ENCODE data around the gene HIVEP3. TPM values are rescaled to one million over a fixed set of nuclear protein-coding genes. Genes with fewer than 3 reads are reported as not detected.

HIVEP3 gene
- total and polyA plus RNA-seq, 2 donors (not counting 1 experiment from before 2014, with no cell fraction given): 2.0 to 5.1 TPM

DNA sequence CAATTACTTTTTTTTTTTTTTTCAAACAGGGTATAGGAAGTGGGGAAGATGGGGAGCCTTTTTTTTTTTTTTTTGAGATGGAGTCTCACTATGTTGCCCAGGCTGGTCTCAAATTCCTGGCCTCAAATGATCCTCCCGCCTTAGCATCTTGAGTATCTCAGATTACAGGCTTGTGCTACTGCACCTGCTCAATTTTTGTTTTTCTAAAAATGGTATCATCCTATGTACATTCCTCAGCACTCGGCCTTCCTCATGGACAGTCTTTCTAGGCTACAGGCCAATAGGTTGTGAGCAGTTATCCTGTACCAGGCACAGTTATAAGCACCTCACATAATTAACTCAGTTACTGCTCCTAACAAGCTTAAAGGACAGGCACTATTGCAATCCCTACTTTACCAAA lies 302.2 kb downstream of the HIVEP3 start:
- ATAC-seq (ENCODE audit: low read depth) (no peak), DNase-seq (no peak)
- TF ChIP-seq, protein P1, sequence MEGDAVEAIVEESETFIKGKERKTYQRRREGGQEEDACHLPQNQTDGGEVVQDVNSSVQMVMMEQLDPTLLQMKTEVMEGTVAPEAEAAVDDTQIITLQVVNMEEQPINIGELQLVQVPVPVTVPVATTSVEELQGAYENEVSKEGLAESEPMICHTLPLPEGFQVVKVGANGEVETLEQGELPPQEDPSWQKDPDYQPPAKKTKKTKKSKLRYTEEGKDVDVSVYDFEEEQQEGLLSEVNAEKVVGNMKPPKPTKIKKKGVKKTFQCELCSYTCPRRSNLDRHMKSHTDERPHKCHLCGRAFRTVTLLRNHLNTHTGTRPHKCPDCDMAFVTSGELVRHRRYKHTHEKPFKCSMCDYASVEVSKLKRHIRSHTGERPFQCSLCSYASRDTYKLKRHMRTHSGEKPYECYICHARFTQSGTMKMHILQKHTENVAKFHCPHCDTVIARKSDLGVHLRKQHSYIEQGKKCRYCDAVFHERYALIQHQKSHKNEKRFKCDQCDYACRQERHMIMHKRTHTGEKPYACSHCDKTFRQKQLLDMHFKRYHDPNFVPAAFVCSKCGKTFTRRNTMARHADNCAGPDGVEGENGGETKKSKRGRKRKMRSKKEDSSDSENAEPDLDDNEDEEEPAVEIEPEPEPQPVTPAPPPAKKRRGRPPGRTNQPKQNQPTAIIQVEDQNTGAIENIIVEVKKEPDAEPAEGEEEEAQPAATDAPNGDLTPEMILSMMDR (IDR thresholded peaks at IDR 0.05): no peak
- TF ChIP-seq EZH2 (IDR thresholded peaks at IDR 0.05; ENCODE audit: borderline replicate concordance, insufficient read depth, low read depth, low read length, poor library complexity, severe bottlenecking): no peak
- peaks cover 27% of the 10 kb centered on the region for H3K4me1 Mint-ChIP-seq
- ChIA-PET POLR2A (no interaction called here), CTCF (no interaction called here)
- Histone ChIP-seq H4K20me1 (ENCODE audit: control insufficient read depth, insufficient read depth, low read length, poor library complexity, severe bottlenecking) (no peaks in the 10 kb centered on the region), H3K4me2 (replicated peaks; ENCODE audit: low read depth, low read length, poor library complexity, severe bottlenecking) (no peak overlapping the region), H3K27me3 (replicated peaks in 1 of 4; ENCODE audit: control extremely low read depth in 1 of 4, control insufficient read depth in 3 of 4, insufficient read depth in 4 of 4, low read length in 3 of 4) (no peaks in the 10 kb centered on the region), H2AFZ (ENCODE audit: insufficient read depth, low read depth, low read length, poor library complexity, severe bottlenecking) (no peak overlapping the region), H3K36me3 (replicated peaks in 1 of 2; ENCODE audit: control extremely low read depth in 1 of 2, control insufficient read depth in 1 of 2, extremely low read depth in 1 of 2, insufficient read depth in 2 of 2, low read length in 1 of 2) (peaks cover 0 to 7% of the 10 kb centered on the region in 2 experiments), H3K9ac (ENCODE audit: low read length) (no peak overlapping the region), H3K9me3 (ENCODE audit: control extremely low read depth in 1 of 3, control insufficient read depth in 2 of 3, insufficient read depth in 1 of 3, low read length in 2 of 3) (no peaks in the 10 kb centered on the region), H3K4me3 (ENCODE audit: control extremely low read depth in 1 of 5, extremely low read depth in 1 of 5, insufficient read depth in 1 of 5, low read depth in 2 of 5, low read length in 4 of 5) (no peak overlapping the region), H3K4me1 (ENCODE audit: control insufficient read depth in 2 of 2, insufficient read depth in 2 of 2, low read length in 2 of 2) (peaks cover 0 to 12% of the 10 kb centered on the region in 2 donors), H3K79me2 (ENCODE audit: control insufficient read depth, insufficient read depth, low read length) (peaks cover 39% of the 10 kb centered on the region), H3K27ac (ENCODE audit: low read length in 2 of 2) (no peak overlapping the region)
- H3K4me3 Mint-ChIP-seq: no peak overlapping the region
- WGBS (ENCODE audit: insufficient coverage): 100% methylated on average over 2 of the region's 2 CpGs
- no peaks in the 10 kb centered on the region for H3K9me3 Mint-ChIP-seq (ENCODE audit: insufficient read depth)
- H3K27ac Mint-ChIP-seq: no peak overlapping the region
- intact Hi-C loops (cut with micrococcal nuclease): no loop called here
- H3K27me3 Mint-ChIP-seq: no peaks in the 10 kb centered on the region

DNA sequence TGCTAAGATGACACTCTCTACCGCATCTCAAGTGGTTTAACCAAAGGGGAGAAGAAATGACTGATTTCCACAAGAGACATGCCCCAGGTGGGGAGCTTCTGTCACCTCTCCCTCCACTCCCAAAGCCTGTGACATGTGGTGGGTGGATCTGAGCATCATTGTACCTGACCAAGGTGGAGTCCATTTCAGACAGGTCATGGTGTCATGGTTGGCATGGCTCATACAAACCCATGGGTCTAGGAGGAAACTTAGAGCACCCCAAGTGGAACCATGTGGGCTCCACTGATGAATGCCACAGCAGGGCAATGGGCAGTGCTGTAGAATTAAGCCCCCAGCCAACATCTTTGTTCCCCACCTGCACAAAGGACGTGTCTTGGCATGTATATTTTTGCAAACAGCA lies 302.7 kb downstream of the HIVEP3 start:
- ChIA-PET CTCF (no interaction called here), POLR2A (no interaction called here)
- no peak for DNase-seq

More for the DNA sequence above, 302.7 kb downstream of the HIVEP3 start:
- no peak overlapping the region for H3K4me2 ChIP-seq (replicated peaks; ENCODE audit: low read depth, low read length, poor library complexity, severe bottlenecking)
- Mint-ChIP-seq H3K27ac (no peak overlapping the region), H3K4me3 (no peak overlapping the region), H3K4me1 (peaks cover 26% of the 10 kb centered on the region), H3K27me3 (no peaks in the 10 kb centered on the region), H3K9me3 (ENCODE audit: insufficient read depth) (no peaks in the 10 kb centered on the region)
- no peak overlapping the region for H3K27ac ChIP-seq (ENCODE audit: low read length in 2 of 2)
- H3K36me3 ChIP-seq (replicated peaks in 1 of 2; ENCODE audit: control extremely low read depth in 1 of 2, control insufficient read depth in 1 of 2, extremely low read depth in 1 of 2, insufficient read depth in 2 of 2, low read length in 1 of 2): peaks cover 0 to 7% of the 10 kb centered on the region in 2 experiments
- no peak overlapping the region for H2AFZ ChIP-seq (ENCODE audit: insufficient read depth, low read depth, low read length, poor library complexity, severe bottlenecking)
- no peaks in the 10 kb centered on the region for H3K9me3 ChIP-seq (ENCODE audit: control extremely low read depth in 1 of 3, control insufficient read depth in 2 of 3, insufficient read depth in 1 of 3, low read length in 2 of 3)
- H3K79me2 ChIP-seq (ENCODE audit: control insufficient read depth, insufficient read depth, low read length): peaks cover 33% of the 10 kb centered on the region
- intact Hi-C loops (cut with micrococcal nuclease): no loop called here
- TF ChIP-seq, protein P1 (IDR thresholded peaks at IDR 0.05): no peak
- no peak for TF ChIP-seq EZH2 (IDR thresholded peaks at IDR 0.05; ENCODE audit: borderline replicate concordance, insufficient read depth, low read depth, low read length, poor library complexity, severe bottlenecking)
- H4K20me1 ChIP-seq (ENCODE audit: control insufficient read depth, insufficient read depth, low read length, poor library complexity, severe bottlenecking): no peaks in the 10 kb centered on the region
- no peak overlapping the region for H3K9ac ChIP-seq (ENCODE audit: low read length)
- H3K27me3 ChIP-seq (replicated peaks in 1 of 4; ENCODE audit: control extremely low read depth in 1 of 4, control insufficient read depth in 3 of 4, insufficient read depth in 4 of 4, low read length in 3 of 4): no peaks in the 10 kb centered on the region
- no peak for ATAC-seq (ENCODE audit: low read depth)
- WGBS (ENCODE audit: insufficient coverage): no CpG with 5 or more reads among the region's 2 CpGs
- no peak overlapping the region for H3K4me3 ChIP-seq (ENCODE audit: control extremely low read depth in 1 of 5, extremely low read depth in 1 of 5, insufficient read depth in 1 of 5, low read depth in 2 of 5, low read length in 4 of 5)
- peaks cover 0 to 6% of the 10 kb centered on the region in 2 donors for H3K4me1 ChIP-seq (ENCODE audit: control insufficient read depth in 2 of 2, insufficient read depth in 2 of 2, low read length in 2 of 2)
